HepG2 (cell line): ENCODE results near the gene PEX5L. TPM values are rescaled to one million over a fixed set of nuclear protein-coding genes. Genes with fewer than 3 reads are reported as not detected.

ENCODE experiments used
- ATAC-seq: fragments of 200-7000 bp; cut with Tn5 transposase; 3 replicates; pipeline ENCODE4 v1.9.1; 2020; ENCODE audit warnings: mild to moderate bottlenecking, moderate library complexity
- BruUV-seq: library from RNA; stranded (reverse); fragments of 400-500 nt; replicated peaks from 2 replicates; lab custom pipeline; 2021; lab: Mats Ljungman, UMichigan
- CTCF ChIA-PET: fragments of 300-600 bp; formaldehyde crosslinking; extraction: SDS; loops from one replicate; lab custom pipeline; 2021; ENCODE audit warnings: low total read pairs, inconsistent platforms, low intra/inter-chr PET ratio; lab: Yijun Ruan, JAX
- POLR2A ChIA-PET: fragments of 350-600 bp; sonication (Branson Sonifier 250); formaldehyde crosslinking; loops from one replicate; lab custom pipeline; 2020; ENCODE audit warnings: antibody characterized with exemption, inconsistent platforms; lab: Yijun Ruan, JAX
- DNase-seq: peaks from one replicate; pipeline ENCODE4 v3.0.0-alpha.2; 2015; ENCODE audit warnings: low spot score
- FAIRE-seq: peaks from 3 replicates; lab custom pipeline; 2011; peaks lifted over from hg19 to GRCh38; lab: Jason Lieb, UNC
- H2AFZ ChIP-seq: one replicate; pipeline ENCODE4 v1.6.1; 2011; ENCODE audit warnings: low read length, inconsistent platforms
- H3K27ac ChIP-seq: fragments of 300-600 bp; 3 replicates; pipeline ENCODE4 v1.8.0; 2011; ENCODE audit warnings: mixed run types, mild to moderate bottlenecking, mixed read lengths, low read length, inconsistent platforms; ENCODE audit not compliant: insufficient read depth; ENCODE audit errors: extremely low read length
- H3K27me3 ChIP-seq, 2 experiments: fragments of 200-600 bp in 1 of 2; 2 replicates in 1 of 2; 3 replicates in 1 of 2; pipeline versions ENCODE4 v1.6.0 to v1.8.0; 2011; ENCODE audit warnings: low read length in 2 of 2, mild to moderate bottlenecking in 2 of 2, moderate library complexity in 2 of 2, inconsistent platforms in 1 of 2; ENCODE audit not compliant: insufficient read depth in 2 of 2, control insufficient read depth in 1 of 2
- H3K36me3 ChIP-seq, 2 experiments: fragments of 200-600 bp in 1 of 2; replicated peaks in 1 of 2; 2 replicates in 1 of 2; 3 replicates in 1 of 2; pipeline versions ENCODE4 v1.5.1 to v1.8.0; 2011; ENCODE audit warnings: low read length in 2 of 2, inconsistent platforms in 1 of 2; ENCODE audit not compliant: insufficient read depth in 2 of 2, control insufficient read depth in 1 of 2
- H3K4me1 ChIP-seq: 2 replicates; pipeline ENCODE4 v1.5.1; 2012; ENCODE audit warnings: low read length, inconsistent platforms; ENCODE audit not compliant: insufficient read depth
- H3K4me2 ChIP-seq: 2 replicates; pipeline ENCODE4 v1.6.0; 2011; ENCODE audit warnings: low read depth, low read length, inconsistent platforms
- H3K4me3 ChIP-seq, 3 experiments: fragments of 200-600 bp in 1 of 3; sonication (generic), shearing (Covaris generic) in 1 of 3; replicated peaks in 1 of 3; 2 replicates each; pipeline ENCODE4 v1.5.1; 2011 to 2016; ENCODE audit warnings: low read length in 3 of 3, inconsistent platforms in 2 of 3, low read depth in 2 of 3, mild to moderate bottlenecking in 2 of 3, control low read depth in 1 of 3, mixed read lengths in 1 of 3; ENCODE audit not compliant: insufficient read depth in 1 of 3
- H3K79me2 ChIP-seq: one replicate; pipeline ENCODE4 v1.6.1; 2011; ENCODE audit warnings: low read length, inconsistent platforms; ENCODE audit not compliant: insufficient read depth
- H3K9ac ChIP-seq: 2 replicates; pipeline ENCODE4 v1.6.0; 2011; ENCODE audit warnings: mild to moderate bottlenecking, low read depth, low read length, inconsistent platforms; ENCODE audit not compliant: insufficient read depth
- H3K9me3 ChIP-seq: 2 replicates; pipeline ENCODE4 v1.5.1; 2012; ENCODE audit warnings: mild to moderate bottlenecking, low read length
- H4K20me1 ChIP-seq: 2 replicates; pipeline ENCODE4 v1.6.0; 2011; ENCODE audit warnings: inconsistent platforms, mild to moderate bottlenecking, low read length, moderate library complexity; ENCODE audit not compliant: insufficient read depth
- EEA1 ChIP-seq: sonication (generic); formaldehyde crosslinking; IDR thresholded peaks from 2 replicates; pipeline ENCODE4 v1.5.1; 2020; ENCODE audit warnings: mild to moderate bottlenecking, missing genetic modification reagents, borderline replicate concordance
- GABPA ChIP-seq, 2 experiments: IDR thresholded peaks; 2 replicates each; pipeline ENCODE4 v1.6.1; 2011 to 2016; ENCODE audit warnings: low read depth in 2 of 2, low read length in 1 of 2, missing biosample characterization in 1 of 2, missing genetic modification characterization in 1 of 2
- THAP7 ChIP-seq: sonication (generic); formaldehyde crosslinking; IDR thresholded peaks from 2 replicates; pipeline ENCODE4 v1.8.1; 2023; ENCODE audit warnings: mild to moderate bottlenecking, missing genetic modification reagents
- ZBTB40 ChIP-seq, 2 experiments: fragments of 450-650 bp in 1 of 2; sonication (generic) in 1 of 2; formaldehyde crosslinking in 1 of 2; IDR thresholded peaks; 2 replicates each; pipeline versions ENCODE4 v1.6.1 to v1.8.0; 2016 to 2022; ENCODE audit warnings: antibody characterized with exemption in 1 of 2, mild to moderate bottlenecking in 1 of 2, missing genetic modification reagents in 1 of 2
- ZNF275 ChIP-seq: sonication (generic); formaldehyde crosslinking; IDR thresholded peaks from 2 replicates; pipeline ENCODE4 v1.8.0; 2022; ENCODE audit warnings: missing genetic modification reagents, mild to moderate bottlenecking, inconsistent platforms, borderline replicate concordance
- WGBS: methylation state at CpG from one replicate; pipeline ENCODE4 v1.1.6; 2017; ENCODE audit warnings: low lambda C conversion rate; 5-methylcytosine and 5-hydroxymethylcytosine counted together
- in situ Hi-C: cut with HindIII; loops from 2 replicates; pipeline ENCODE4 v1.10.0; 2017; ENCODE audit warnings: low pct_unique_long_range_greater_than_20kb; ENCODE audit not compliant: extremely low pct_ligation_motif_present
- intact Hi-C: fragments of 100-400 bp; cut with micrococcal nuclease; formaldehyde crosslinking; loops from one replicate; pipeline ENCODE4 v1.10.0; 2022; ENCODE audit not compliant: unreplicated experiment
- polyA plus RNA-seq, 8 experiments: library from polyadenylated mRNA; depleted of rRNA in 3 of 8; stranded (reverse) in 7 of 8; unstranded in 1 of 8; fragments of >200 nt; fragmentation: Illumina TruSeq in 4 of 8; extraction: Trizol in 4 of 8; gene quantifications; 2 replicates each; pipeline versions ENCODE4 v1.2.1 to v1.2.3, GENCODE V29; 2011 to 2016; ENCODE audit warnings: low read depth in 4 of 8, missing spikeins in 1 of 8, mixed read lengths in 1 of 8; ENCODE audit not compliant: insufficient read depth in 1 of 8
- total RNA-seq, 5 experiments: library from RNA; depleted of rRNA; stranded (reverse); fragments of >200 nt; fragmentation: Illumina TruSeq; extraction: Trizol; gene quantifications; 2 replicates each; pipeline ENCODE4 v1.2.3, GENCODE V29; 2016; ENCODE audit warnings: low read depth in 1 of 5
- TF ChIP-seq, protein P1 (sequence below): sonication (generic); formaldehyde crosslinking; IDR thresholded peaks from 2 replicates; pipeline ENCODE4 v1.5.0; 2020; ENCODE audit warnings: mild to moderate bottlenecking, missing genetic modification reagents, borderline replicate concordance

Gene PEX5L
- total and polyA plus RNA-seq, 2 of the 13 experiments (the other 11 are each of a cell fraction or from before 2014, with no cell fraction given) = not detected

DNA sequence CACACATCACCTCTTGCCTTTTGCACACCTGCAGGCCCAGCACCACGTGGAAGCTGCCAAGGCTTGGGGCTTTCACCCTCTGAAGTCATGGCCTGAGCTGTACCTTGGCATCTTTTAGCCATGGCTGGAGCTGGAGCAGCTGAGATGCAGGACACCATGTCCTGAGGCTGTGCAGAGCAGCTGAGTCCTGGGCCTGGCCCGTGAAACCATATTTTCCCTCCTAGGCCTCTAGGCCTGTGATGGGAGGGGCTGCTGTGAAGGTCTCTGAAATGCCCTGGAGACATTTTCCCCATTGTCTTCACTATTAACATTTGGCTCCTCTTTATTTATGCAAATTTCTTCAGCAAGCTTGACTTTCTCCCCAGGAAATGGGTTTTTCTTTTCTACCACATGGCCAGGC lies 41.9 kb upstream of the PEX5L start:
- H3K79me2 ChIP-seq = no peaks in the 10 kb centered on the region
- no peak overlapping the region for H3K4me3 ChIP-seq
- H3K4me2 ChIP-seq = no peak overlapping the region
- ChIA-PET POLR2A (no interaction called here), CTCF (no interaction called here)
- no peaks in the 10 kb centered on the region for H3K36me3 ChIP-seq
- H3K4me1 ChIP-seq = no peaks in the 10 kb centered on the region
- H2AFZ ChIP-seq = no peak overlapping the region
- 0% methylated on average over 2 of the region's 2 CpGs for WGBS
- FAIRE-seq = no peak
- H3K9ac ChIP-seq = no peak overlapping the region
- no peaks in the 10 kb centered on the region for H4K20me1 ChIP-seq
- intact Hi-C loops (no loop called here), in situ Hi-C loops (no loop called here)
- H3K9me3 ChIP-seq = no peaks in the 10 kb centered on the region
- BruUV-seq = no TSS peak
- DNase-seq = no peak
- H3K27ac ChIP-seq = no peak overlapping the region
- no peak for ATAC-seq
- no peaks in the 10 kb centered on the region for H3K27me3 ChIP-seq
- TF ChIP-seq GABPA (IDR thresholded peaks at IDR 0.05; ENCODE audit: low read depth, low read length) (no peak), GABPA (CRISPR knock-in tag; IDR thresholded peaks at IDR 0.05; ENCODE audit: low read depth) (no peak), ZBTB40 (IDR thresholded peaks at IDR 0.05) (no peak), ZBTB40 (CRISPR knock-in tag; IDR thresholded peaks at IDR 0.05) (no peak), ZNF275 (CRISPR knock-in tag) (no peak), THAP7 (CRISPR knock-in tag) (no peak), EEA1 (no peak)
- TF ChIP-seq, protein P1, sequence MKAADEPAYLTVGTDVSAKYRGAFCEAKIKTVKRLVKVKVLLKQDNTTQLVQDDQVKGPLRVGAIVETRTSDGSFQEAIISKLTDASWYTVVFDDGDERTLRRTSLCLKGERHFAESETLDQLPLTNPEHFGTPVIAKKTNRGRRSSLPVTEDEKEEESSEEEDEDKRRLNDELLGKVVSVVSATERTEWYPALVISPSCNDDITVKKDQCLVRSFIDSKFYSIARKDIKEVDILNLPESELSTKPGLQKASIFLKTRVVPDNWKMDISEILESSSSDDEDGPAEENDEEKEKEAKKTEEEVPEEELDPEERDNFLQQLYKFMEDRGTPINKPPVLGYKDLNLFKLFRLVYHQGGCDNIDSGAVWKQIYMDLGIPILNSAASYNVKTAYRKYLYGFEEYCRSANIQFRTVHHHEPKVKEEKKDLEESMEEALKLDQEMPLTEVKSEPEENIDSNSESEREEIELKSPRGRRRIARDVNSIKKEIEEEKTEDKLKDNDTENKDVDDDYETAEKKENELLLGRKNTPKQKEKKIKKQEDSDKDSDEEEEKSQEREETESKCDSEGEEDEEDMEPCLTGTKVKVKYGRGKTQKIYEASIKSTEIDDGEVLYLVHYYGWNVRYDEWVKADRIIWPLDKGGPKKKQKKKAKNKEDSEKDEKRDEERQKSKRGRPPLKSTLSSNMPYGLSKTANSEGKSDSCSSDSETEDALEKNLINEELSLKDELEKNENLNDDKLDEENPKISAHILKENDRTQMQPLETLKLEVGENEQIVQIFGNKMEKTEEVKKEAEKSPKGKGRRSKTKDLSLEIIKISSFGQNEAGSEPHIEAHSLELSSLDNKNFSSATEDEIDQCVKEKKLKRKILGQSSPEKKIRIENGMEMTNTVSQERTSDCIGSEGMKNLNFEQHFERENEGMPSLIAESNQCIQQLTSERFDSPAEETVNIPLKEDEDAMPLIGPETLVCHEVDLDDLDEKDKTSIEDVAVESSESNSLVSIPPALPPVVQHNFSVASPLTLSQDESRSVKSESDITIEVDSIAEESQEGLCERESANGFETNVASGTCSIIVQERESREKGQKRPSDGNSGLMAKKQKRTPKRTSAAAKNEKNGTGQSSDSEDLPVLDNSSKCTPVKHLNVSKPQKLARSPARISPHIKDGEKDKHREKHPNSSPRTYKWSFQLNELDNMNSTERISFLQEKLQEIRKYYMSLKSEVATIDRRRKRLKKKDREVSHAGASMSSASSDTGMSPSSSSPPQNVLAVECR (CRISPR knock-in tag) = no peak
